GM12874 (cell line): ENCODE results near the gene TEDC2.

ENCODE experiments used
- TF ChIP-seq, protein P1 (sequence below): IDR thresholded peaks from 2 replicates; pipeline ENCODE4 v1.5.1; 2011; ENCODE audit warnings: low read depth, mild to moderate bottlenecking, control low read depth, low read length, moderate library complexity; ENCODE audit not compliant: insufficient read depth

TEDC2 gene

DNA sequence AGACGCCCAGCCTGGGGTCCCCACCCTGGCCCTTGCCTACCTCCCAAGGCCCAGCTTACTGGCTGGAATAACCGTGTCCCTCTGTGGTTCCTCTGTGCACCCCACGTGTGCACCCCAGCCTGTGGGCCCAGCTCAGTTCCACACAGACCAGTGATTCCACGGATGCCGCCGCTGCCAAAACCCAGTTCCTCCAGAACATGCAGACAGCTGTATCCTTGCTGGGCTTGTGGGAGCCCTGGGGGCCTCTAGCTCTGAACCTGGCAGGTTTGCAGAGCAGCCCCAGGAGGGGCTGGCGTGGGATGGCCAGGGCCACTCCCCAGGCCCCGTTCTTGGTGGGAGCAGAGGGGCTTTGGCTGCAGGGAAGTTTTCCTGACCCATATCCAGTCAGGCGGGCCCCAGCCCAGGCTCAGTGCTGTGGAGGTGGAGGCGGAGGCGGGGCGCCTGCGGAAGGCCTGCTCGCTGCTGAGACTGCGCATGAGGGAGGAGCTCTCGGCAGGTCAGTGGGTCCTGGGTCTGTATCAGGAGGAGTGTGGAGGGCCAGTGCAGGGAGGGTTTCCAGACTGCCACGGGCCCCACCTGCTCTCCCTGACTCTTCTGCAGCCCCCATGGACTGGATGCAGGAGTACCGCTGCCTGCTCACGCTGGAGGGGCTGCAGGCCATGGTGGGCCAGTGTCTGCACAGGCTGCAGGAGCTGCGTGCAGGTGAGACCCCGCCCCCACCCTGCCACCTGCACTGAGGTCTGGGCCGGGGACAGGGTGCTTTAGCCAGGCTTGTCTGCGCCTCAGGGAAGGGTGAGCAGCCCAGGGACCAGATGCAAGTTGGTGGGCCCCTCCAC lies 2.3 kb downstream of the TEDC2 start:
- TF ChIP-seq, protein P1, sequence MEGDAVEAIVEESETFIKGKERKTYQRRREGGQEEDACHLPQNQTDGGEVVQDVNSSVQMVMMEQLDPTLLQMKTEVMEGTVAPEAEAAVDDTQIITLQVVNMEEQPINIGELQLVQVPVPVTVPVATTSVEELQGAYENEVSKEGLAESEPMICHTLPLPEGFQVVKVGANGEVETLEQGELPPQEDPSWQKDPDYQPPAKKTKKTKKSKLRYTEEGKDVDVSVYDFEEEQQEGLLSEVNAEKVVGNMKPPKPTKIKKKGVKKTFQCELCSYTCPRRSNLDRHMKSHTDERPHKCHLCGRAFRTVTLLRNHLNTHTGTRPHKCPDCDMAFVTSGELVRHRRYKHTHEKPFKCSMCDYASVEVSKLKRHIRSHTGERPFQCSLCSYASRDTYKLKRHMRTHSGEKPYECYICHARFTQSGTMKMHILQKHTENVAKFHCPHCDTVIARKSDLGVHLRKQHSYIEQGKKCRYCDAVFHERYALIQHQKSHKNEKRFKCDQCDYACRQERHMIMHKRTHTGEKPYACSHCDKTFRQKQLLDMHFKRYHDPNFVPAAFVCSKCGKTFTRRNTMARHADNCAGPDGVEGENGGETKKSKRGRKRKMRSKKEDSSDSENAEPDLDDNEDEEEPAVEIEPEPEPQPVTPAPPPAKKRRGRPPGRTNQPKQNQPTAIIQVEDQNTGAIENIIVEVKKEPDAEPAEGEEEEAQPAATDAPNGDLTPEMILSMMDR: no peak

DNA sequence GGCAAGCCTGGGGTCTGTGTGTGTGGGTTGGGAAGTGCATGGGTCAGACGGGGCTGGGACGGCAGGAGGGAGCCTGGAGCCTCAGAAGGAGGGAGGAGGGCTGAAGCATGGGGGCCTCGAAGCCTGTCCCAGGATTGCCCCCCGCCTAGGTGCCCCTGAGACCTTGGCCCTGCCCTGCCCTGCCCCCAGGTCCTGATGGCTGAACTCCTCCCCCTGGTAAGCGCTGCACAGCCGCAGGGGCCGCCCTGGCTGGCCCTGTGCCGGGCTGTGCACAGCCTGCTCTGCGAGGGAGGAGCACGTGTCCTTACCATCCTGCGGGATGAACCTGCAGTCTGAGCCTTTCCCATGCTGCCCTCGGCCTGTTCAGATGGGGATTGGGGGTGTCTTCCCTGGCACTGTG lies 4.4 kb downstream of the TEDC2 start:
- TF ChIP-seq, protein P1: no peak

DNA sequence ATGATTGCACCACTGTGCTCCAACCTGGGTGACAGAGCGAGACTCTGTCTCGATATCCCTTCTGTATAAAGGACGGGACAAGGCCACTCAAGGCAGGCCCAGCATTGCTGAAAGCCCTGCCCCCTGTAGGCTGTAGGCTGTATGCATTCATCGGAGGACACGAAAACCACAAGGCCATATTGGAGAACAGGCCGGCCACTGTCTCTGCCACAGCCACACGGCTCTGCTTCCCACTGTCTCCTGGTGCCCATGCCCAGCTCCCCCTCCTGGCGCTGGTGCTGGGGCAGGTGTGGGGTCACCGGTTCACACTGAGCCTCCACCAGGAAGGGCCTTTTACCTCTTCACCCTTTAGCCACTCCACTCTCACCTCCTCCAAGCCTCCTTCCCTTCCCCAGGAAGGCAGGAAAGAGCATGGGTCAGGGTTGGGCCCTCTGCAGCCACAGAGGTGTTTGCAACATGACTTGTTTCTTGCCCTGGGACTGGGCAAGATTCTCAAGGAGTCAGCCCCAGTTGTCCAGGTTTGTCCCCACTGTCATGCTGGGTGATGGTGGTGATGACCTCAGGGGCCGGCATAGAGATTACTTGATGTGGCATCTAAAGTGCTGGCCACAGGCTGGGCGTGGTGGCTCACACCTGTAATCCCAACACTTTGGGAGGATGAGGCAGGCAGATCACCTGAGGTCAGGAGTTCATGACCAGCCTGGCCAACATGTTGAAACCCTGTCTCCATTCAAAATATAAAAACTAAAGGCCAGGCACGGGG lies 5.9 kb downstream of the TEDC2 start:
- TF ChIP-seq, protein P1: peak; percentile 45

DNA sequence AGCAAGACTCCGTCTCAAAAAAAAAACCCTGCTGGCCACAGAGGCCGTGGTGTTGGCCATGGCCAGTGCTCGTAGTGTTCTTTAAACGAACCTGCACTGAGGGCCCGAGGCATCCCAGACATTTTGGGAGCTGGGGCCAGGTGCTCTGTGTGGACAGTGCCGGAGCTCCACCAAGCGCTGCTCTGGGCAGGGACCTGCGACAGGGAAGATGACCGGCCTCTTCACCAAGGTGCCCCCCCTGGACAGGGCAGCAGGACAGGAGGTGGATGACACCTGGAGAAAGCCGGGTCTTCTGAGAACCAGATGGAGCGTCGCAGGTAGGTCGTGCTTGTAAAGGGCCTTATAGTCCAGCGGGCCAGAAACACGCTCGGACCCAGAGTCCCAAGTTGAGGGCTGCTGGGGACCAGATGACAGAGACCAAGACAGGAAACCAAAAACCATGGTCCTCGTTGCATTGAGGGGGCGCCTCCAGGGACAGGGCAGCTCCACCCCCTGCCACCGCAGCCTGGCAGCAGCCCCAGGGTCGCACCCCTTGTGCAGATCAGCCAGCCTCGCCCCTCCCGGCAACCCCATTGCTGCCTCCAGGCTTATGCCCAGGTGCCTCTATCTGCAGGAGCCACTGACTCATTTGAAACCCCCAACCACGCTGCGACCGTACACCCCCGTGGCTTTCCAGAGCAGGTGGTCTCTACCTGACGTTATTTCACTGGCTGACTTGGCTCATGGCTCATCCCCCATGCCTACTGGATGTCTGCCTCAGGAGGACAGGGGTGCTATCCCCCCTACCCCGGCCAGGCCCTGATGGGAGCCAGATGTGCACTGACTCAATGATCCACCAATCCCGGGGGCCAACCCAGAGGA lies 7.0 kb downstream of the TEDC2 start:
- TF ChIP-seq, protein P1: no peak

DNA sequence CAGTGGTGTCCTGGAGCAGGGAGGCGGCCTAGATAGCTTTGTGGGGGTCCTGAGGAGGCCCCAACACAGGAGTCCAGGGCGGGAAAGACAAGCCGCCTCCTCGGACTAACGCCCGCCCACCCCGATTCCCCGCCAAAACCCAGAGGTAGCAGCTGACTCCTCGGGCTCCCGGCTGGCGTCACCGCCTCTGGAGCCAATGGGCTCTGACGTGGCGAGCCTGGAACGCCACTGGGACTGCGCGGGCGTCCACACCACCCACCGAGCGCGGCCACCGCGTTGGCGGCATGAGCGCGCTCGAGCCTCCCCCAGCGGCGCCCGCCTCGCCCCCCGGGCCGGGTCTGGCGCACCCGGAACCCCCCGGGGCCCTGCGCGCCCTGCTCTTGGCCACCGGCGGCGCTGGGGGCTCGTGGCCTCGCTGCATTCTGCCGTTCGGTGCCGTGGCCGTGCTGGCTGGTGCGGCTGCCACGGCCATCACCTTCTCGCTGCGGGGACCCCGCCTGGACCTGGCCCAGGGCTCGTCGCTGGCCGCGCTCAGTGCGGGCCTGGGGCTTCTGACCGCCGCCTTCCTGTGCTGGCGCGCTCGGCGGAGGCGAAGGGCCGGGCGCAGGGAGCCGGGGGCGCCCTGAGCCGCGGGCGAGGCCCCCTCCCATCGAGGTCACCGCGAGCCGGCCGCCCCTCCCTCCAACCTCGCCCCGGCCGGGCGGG lies 7.8 kb downstream of the TEDC2 start:
- TF ChIP-seq, protein P1: peak; percentile 29; the same call in 1 of the 2 replicates

DNA sequence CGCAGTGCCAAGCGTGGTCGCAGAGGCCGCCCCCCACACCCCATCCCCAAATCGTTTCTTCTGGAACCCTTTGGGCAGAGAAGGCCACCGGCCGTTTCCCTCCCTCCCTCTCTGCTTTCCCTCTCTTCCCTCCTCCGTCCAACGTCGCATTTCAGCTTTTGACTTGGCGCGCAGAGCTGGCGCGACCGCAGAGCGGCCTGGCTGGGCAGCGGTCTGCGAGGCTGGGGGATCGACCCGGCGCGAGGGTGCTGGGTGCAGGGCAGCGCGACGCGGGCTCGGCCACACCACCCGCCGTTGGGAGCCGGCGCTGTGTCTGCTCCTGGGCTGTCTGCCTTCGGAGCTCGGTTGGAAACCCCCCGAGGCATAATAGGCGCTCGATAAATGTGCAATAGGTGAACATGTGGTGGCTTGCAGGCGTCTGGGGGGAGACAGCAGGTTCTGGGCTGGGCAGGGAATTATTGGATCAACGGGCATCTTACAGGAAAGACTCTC lies 8.4 kb downstream of the TEDC2 start:
- TF ChIP-seq, protein P1: no peak
